Activated T-helper 1 cell treated with anti-CD3 and anti-CD28 coated beads, Interleukin-2, amount 50 U/mL, for 16 hours (primary cell): Measurements from ENCODE around the gene LGI4.

Source experiments
- DNase-seq, 2 donors: peaks; one replicate each; pipeline ENCODE4 v3.0.0-alpha.2; 2020; ENCODE audit warnings: low read depth in 1 of 2, low spot score in 1 of 2

The LGI4 gene

GRCh38 chr19:35134601-35135242 is at the start of gene LGI4:
Gene LGI4, minus strand, starts transcription at chr19:35135059. Its CDS starts 379 bp downstream, at chr19:35134680.
- no peak for DNase-seq

- no peak for DNase-seq
Measured at GRCh38 chr19:35184267-35184666, 49.4 kb upstream of the LGI4 start.

GRCh38 chr19:35181387-35181786 is 46.5 kb upstream of the LGI4 start:
- no peak for DNase-seq

- DNase-seq = no peak
Measured at GRCh38 chr19:35179830-35180229, 45.0 kb upstream of the LGI4 start.

GRCh38 chr19:35178701-35179100 is 43.8 kb upstream of the LGI4 start:
- no peak for DNase-seq

- DNase-seq = no peak
Measured at GRCh38 chr19:35177377-35178274, 42.8 kb upstream of the LGI4 start.

GRCh38 chr19:35176181-35176570 is 41.3 kb upstream of the LGI4 start:
- no peak for DNase-seq

GRCh38 chr19:35174226-35174625 is 39.4 kb upstream of the LGI4 start:
- no peak for DNase-seq

- DNase-seq = no peak
Measured at GRCh38 chr19:35171730-35172129, 36.9 kb upstream of the LGI4 start.

GRCh38 chr19:35170359-35171061 is 35.7 kb upstream of the LGI4 start:
- no peak for DNase-seq

- DNase-seq = no peak
Measured at GRCh38 chr19:35169221-35169995, 34.5 kb upstream of the LGI4 start.

- DNase-seq = no peak
Measured at GRCh38 chr19:35168196-35168595, 33.3 kb upstream of the LGI4 start.

GRCh38 chr19:35167251-35168119 is 32.6 kb upstream of the LGI4 start:
- DNase-seq = no peak

- DNase-seq = no peak
Measured at GRCh38 chr19:35166100-35167063, 31.5 kb upstream of the LGI4 start.

- no peak for DNase-seq
Measured at GRCh38 chr19:35165200-35166058, 30.6 kb upstream of the LGI4 start.

GRCh38 chr19:35164418-35164817 is 29.6 kb upstream of the LGI4 start:
- no peak for DNase-seq

- DNase-seq = no peak
Measured at GRCh38 chr19:35162471-35163326, 27.8 kb upstream of the LGI4 start.
